Measurements from ENCODE around the gene PTPRZ1. TPM values are rescaled to one million over a fixed set of nuclear protein-coding genes. Genes with fewer than 3 reads are reported as not detected.
A peak's percentile ranks its signal among the peaks of the same experiment; 100 is the strongest.

The PTPRZ1 gene
- total RNA-seq, 5 donors from 2014 or later (not counting 1 experiment from before 2014, with no cell fraction given) = 0.19 to 0.23 TPM; not detected in 3

- H3K4me1 ChIP-seq (ENCODE audit: control insufficient read depth in 1 of 2, extremely low read depth in 1 of 2, insufficient read depth in 2 of 2, low read length in 2 of 2) = no peaks in the 10 kb centered on the region
- no peak overlapping the region for H3K27ac ChIP-seq (ENCODE audit: low read length)
- DNase-seq (no peak), ATAC-seq (replicated peaks in 1 of 4) (no peak)
- Mint-ChIP-seq H3K9me3 (peaks cover 3 to 5% (median 4%) of the 10 kb centered on the region in 3 donors), H3K27me3 (no peaks in the 10 kb centered on the region), H3K4me3 (no peak overlapping the region), H3K27ac (no peak overlapping the region), H3K4me1 (no peaks in the 10 kb centered on the region), H3K36me3 (peaks cover 6% of the 10 kb centered on the region)
- H3K36me3 ChIP-seq (ENCODE audit: control insufficient read depth in 2 of 2, extremely low read depth in 1 of 2, insufficient read depth in 1 of 2, low read length in 1 of 2) = no peaks in the 10 kb centered on the region
- H3K4me3 ChIP-seq (ENCODE audit: control insufficient read depth in 1 of 2, extremely low read depth in 1 of 2, low read length in 1 of 2) = no peak overlapping the region
- H3K27me3 ChIP-seq (replicated peaks in 1 of 2; ENCODE audit: control insufficient read depth in 2 of 2, extremely low read depth in 1 of 2, insufficient read depth in 2 of 2, low read length in 1 of 2) = no peaks in the 10 kb centered on the region
- WGBS (ENCODE audit: insufficient coverage) = no CpG with 5 or more reads among the region's 3 CpGs
- no peaks in the 10 kb centered on the region for H3K9me3 ChIP-seq
- ChIA-PET POLR2A (no interaction called here), CTCF (no interaction called here)
Measured at GRCh38 chr7:122073635-122074034, 200.7 kb downstream of the PTPRZ1 start.

- Mint-ChIP-seq H3K27ac (no peak overlapping the region), H3K36me3 (peaks cover 3% of the 10 kb centered on the region), H3K4me3 (no peak overlapping the region), H3K27me3 (no peaks in the 10 kb centered on the region), H3K9me3 (no peaks in the 10 kb centered on the region), H3K4me1 (no peaks in the 10 kb centered on the region)
- DNase-seq (no peak), ATAC-seq (replicated peaks in 1 of 4) (no peak)
- Histone ChIP-seq H3K9me3 (no peaks in the 10 kb centered on the region), H3K27me3 (replicated peaks in 1 of 2; ENCODE audit: control insufficient read depth in 2 of 2, extremely low read depth in 1 of 2, insufficient read depth in 2 of 2, low read length in 1 of 2) (no peaks in the 10 kb centered on the region), H3K36me3 (ENCODE audit: control insufficient read depth in 2 of 2, extremely low read depth in 1 of 2, insufficient read depth in 1 of 2, low read length in 1 of 2) (no peaks in the 10 kb centered on the region), H3K4me3 (ENCODE audit: control insufficient read depth in 1 of 2, extremely low read depth in 1 of 2, low read length in 1 of 2) (no peak overlapping the region), H3K4me1 (ENCODE audit: control insufficient read depth in 1 of 2, extremely low read depth in 1 of 2, insufficient read depth in 2 of 2, low read length in 2 of 2) (no peaks in the 10 kb centered on the region), H3K27ac (ENCODE audit: low read length) (no peak overlapping the region)
- ChIA-PET POLR2A (no interaction called here), CTCF (no interaction called here)
Measured at GRCh38 chr7:122082160-122082559, 209.2 kb downstream of the PTPRZ1 start.

- Mint-ChIP-seq H3K4me3 (no peak overlapping the region), H3K36me3 (peaks cover 3% of the 10 kb centered on the region), H3K27me3 (no peaks in the 10 kb centered on the region), H3K4me1 (no peaks in the 10 kb centered on the region), H3K27ac (no peak overlapping the region), H3K9me3 (no peaks in the 10 kb centered on the region)
- no peak overlapping the region for H3K4me3 ChIP-seq (ENCODE audit: control insufficient read depth in 1 of 2, extremely low read depth in 1 of 2, low read length in 1 of 2)
- H3K9me3 ChIP-seq = no peaks in the 10 kb centered on the region
- H3K27me3 ChIP-seq (replicated peaks in 1 of 2; ENCODE audit: control insufficient read depth in 2 of 2, extremely low read depth in 1 of 2, insufficient read depth in 2 of 2, low read length in 1 of 2) = no peaks in the 10 kb centered on the region
- POLR2A ChIA-PET = no interaction called here
- H3K4me1 ChIP-seq (ENCODE audit: control insufficient read depth in 1 of 2, extremely low read depth in 1 of 2, insufficient read depth in 2 of 2, low read length in 2 of 2) = no peaks in the 10 kb centered on the region
- no peaks in the 10 kb centered on the region for H3K36me3 ChIP-seq (ENCODE audit: control insufficient read depth in 2 of 2, extremely low read depth in 1 of 2, insufficient read depth in 1 of 2, low read length in 1 of 2)
- no peak for ATAC-seq (replicated peaks in 1 of 4)
- no peak for DNase-seq
- no peak overlapping the region for H3K27ac ChIP-seq (ENCODE audit: low read length)
- CTCF ChIA-PET = interaction anchor here in 1 of 2 donors (0.6 kb wide), 1 partner anchor 25 kb away, joined by 4 read pairs; no protein-coding TSS in a partner anchor
- WGBS (ENCODE audit: insufficient coverage) = no CpG with 5 or more reads among the region's 2 CpGs
Measured at GRCh38 chr7:122082670-122083069, 209.7 kb downstream of the PTPRZ1 start.

- Mint-ChIP-seq H3K36me3 (no peaks in the 10 kb centered on the region), H3K9me3 (no peaks in the 10 kb centered on the region), H3K27me3 (no peaks in the 10 kb centered on the region), H3K4me3 (no peak overlapping the region), H3K27ac (peak overlapping the region in 1 of 2 donors; percentile 44), H3K4me1 (peaks cover 0 to 4% (median 0%) of the 10 kb centered on the region in 3 donors)
- DNase-seq = peak in 32 of 35 experiments; percentile 5 to 65 (median 34)
- CTCF ChIA-PET = interaction anchor here (0.6 to 1.4 kb wide), 8 partner anchors 13 to 1061 kb away, joined by 3 to 8 read pairs (median 4); partner anchors contain the start of gene AASS (in 1 of the 2)
- Histone ChIP-seq H3K4me1 (ENCODE audit: control insufficient read depth in 1 of 2, extremely low read depth in 1 of 2, insufficient read depth in 2 of 2, low read length in 2 of 2) (no peaks in the 10 kb centered on the region), H3K27ac (ENCODE audit: low read length) (no peak overlapping the region), H3K4me3 (ENCODE audit: control insufficient read depth in 1 of 2, extremely low read depth in 1 of 2, low read length in 1 of 2) (no peak overlapping the region), H3K36me3 (ENCODE audit: control insufficient read depth in 2 of 2, extremely low read depth in 1 of 2, insufficient read depth in 1 of 2, low read length in 1 of 2) (no peaks in the 10 kb centered on the region), H3K9me3 (no peaks in the 10 kb centered on the region), H3K27me3 (replicated peaks in 1 of 2; ENCODE audit: control insufficient read depth in 2 of 2, extremely low read depth in 1 of 2, insufficient read depth in 2 of 2, low read length in 1 of 2) (no peaks in the 10 kb centered on the region)
- ATAC-seq (replicated peaks in 1 of 4) = peak in 3 of 4 experiments; percentile 34 to 43 (median 41)
- POLR2A ChIA-PET = interaction anchor here in 1 of 2 donors (0.6 kb wide), 1 partner anchor 283 kb away, joined by 4 read pairs; no protein-coding TSS in a partner anchor
- 82% methylated on average over 2 of the region's 6 CpGs for WGBS (ENCODE audit: insufficient coverage)
Measured at GRCh38 chr7:122092964-122093797, 220.2 kb downstream of the PTPRZ1 start.

- POLR2A ChIA-PET = no interaction called here
- WGBS (ENCODE audit: insufficient coverage) = 100% methylated on average over 1 of the region's 1 CpG
Measured at GRCh38 chr7:122094549-122094948, 221.6 kb downstream of the PTPRZ1 start.

GRCh38 chr7:122095642-122096041 lies 222.7 kb downstream of the PTPRZ1 start:
- H3K4me1 Mint-ChIP-seq = peaks cover 0 to 4% (median 0%) of the 10 kb centered on the region in 3 donors
- no CpG with 5 or more reads among the region's 4 CpGs for WGBS (ENCODE audit: insufficient coverage)
- no peak overlapping the region for H3K27ac Mint-ChIP-seq
- H3K27me3 ChIP-seq (replicated peaks in 1 of 2; ENCODE audit: control insufficient read depth in 2 of 2, extremely low read depth in 1 of 2, insufficient read depth in 2 of 2, low read length in 1 of 2) = no peaks in the 10 kb centered on the region
- H3K36me3 Mint-ChIP-seq = peaks cover under 1% of the 10 kb centered on the region
- no peaks in the 10 kb centered on the region for H3K4me1 ChIP-seq (ENCODE audit: control insufficient read depth in 1 of 2, extremely low read depth in 1 of 2, insufficient read depth in 2 of 2, low read length in 2 of 2)
- no peaks in the 10 kb centered on the region for H3K9me3 ChIP-seq
- ATAC-seq (replicated peaks in 1 of 4) (no peak), DNase-seq (no peak)
- ChIA-PET POLR2A (no interaction called here), CTCF (interaction anchor here in 1 of 2 donors (0.7 kb wide), 1 partner anchor 578 kb away, joined by 3 read pairs; no protein-coding TSS in a partner anchor)
- no peak overlapping the region for H3K4me3 ChIP-seq (ENCODE audit: control insufficient read depth in 1 of 2, extremely low read depth in 1 of 2, low read length in 1 of 2)
- no peak overlapping the region for H3K27ac ChIP-seq (ENCODE audit: low read length)
- H3K36me3 ChIP-seq (ENCODE audit: control insufficient read depth in 2 of 2, extremely low read depth in 1 of 2, insufficient read depth in 1 of 2, low read length in 1 of 2) = no peaks in the 10 kb centered on the region
- no peak overlapping the region for H3K4me3 Mint-ChIP-seq
- no peaks in the 10 kb centered on the region for H3K27me3 Mint-ChIP-seq
- peaks cover 0 to under 1% (median under 1%) of the 10 kb centered on the region in 3 donors for H3K9me3 Mint-ChIP-seq

More at GRCh38 chr7:122094549-122094948, 221.6 kb downstream of the PTPRZ1 start:
- no peak overlapping the region for H3K4me3 Mint-ChIP-seq
- H3K9me3 Mint-ChIP-seq = no peaks in the 10 kb centered on the region
- ATAC-seq (replicated peaks in 1 of 4) (no peak), DNase-seq (no peak)
- Histone ChIP-seq H3K4me3 (ENCODE audit: control insufficient read depth in 1 of 2, extremely low read depth in 1 of 2, low read length in 1 of 2) (no peak overlapping the region), H3K27me3 (replicated peaks in 1 of 2; ENCODE audit: control insufficient read depth in 2 of 2, extremely low read depth in 1 of 2, insufficient read depth in 2 of 2, low read length in 1 of 2) (no peaks in the 10 kb centered on the region), H3K4me1 (ENCODE audit: control insufficient read depth in 1 of 2, extremely low read depth in 1 of 2, insufficient read depth in 2 of 2, low read length in 2 of 2) (no peaks in the 10 kb centered on the region), H3K36me3 (ENCODE audit: control insufficient read depth in 2 of 2, extremely low read depth in 1 of 2, insufficient read depth in 1 of 2, low read length in 1 of 2) (no peaks in the 10 kb centered on the region), H3K9me3 (no peaks in the 10 kb centered on the region), H3K27ac (ENCODE audit: low read length) (no peak overlapping the region)
- no peaks in the 10 kb centered on the region for H3K36me3 Mint-ChIP-seq
- no peak overlapping the region for H3K27ac Mint-ChIP-seq
- no peaks in the 10 kb centered on the region for H3K27me3 Mint-ChIP-seq
- CTCF ChIA-PET = no interaction called here
- peaks cover 0 to 4% (median 0%) of the 10 kb centered on the region in 3 donors for H3K4me1 Mint-ChIP-seq
